HG03175 (cell line): ENCODE measurements around the gene RTN4R.

Experiments
- ATAC-seq: cut with Tn5 transposase; IDR thresholded peaks from one replicate; pipeline ENCODE4 v1.9.1; 2021; ENCODE audit warnings: mild to moderate bottlenecking, moderate library complexity; ENCODE audit not compliant: unreplicated experiment

Gene RTN4R

GRCh38 chr22:20204806-20205205 lies 63.3 kb downstream of the RTN4R start:
- ATAC-seq, result no peak

GRCh38 chr22:20204311-20204710 lies 63.8 kb downstream of the RTN4R start:
- no peak for ATAC-seq

- no peak for ATAC-seq
Observed at GRCh38 chr22:20203552-20204201, 64.4 kb downstream of the RTN4R start.

GRCh38 chr22:20203142-20203551 lies 65.0 kb downstream of the RTN4R start:
- ATAC-seq, result no peak

- ATAC-seq, result no peak
Observed at GRCh38 chr22:20201837-20202392, 66.2 kb downstream of the RTN4R start.

GRCh38 chr22:20199906-20200305 lies 68.2 kb downstream of the RTN4R start:
- no peak for ATAC-seq

- ATAC-seq, result no peak
Observed at GRCh38 chr22:20199413-20199842, 68.7 kb downstream of the RTN4R start.

GRCh38 chr22:20198557-20199319 lies 69.4 kb downstream of the RTN4R start:
- no peak for ATAC-seq

- ATAC-seq, result no peak
Observed at GRCh38 chr22:20197407-20198030, 70.6 kb downstream of the RTN4R start.

GRCh38 chr22:20196094-20196842 lies 71.8 kb downstream of the RTN4R start:
- ATAC-seq, result no peak

- ATAC-seq, result no peak
Observed at GRCh38 chr22:20194681-20195593, 73.2 kb downstream of the RTN4R start.

- no peak for ATAC-seq
Observed at GRCh38 chr22:20193761-20194494, 74.2 kb downstream of the RTN4R start.

- ATAC-seq, result no peak
Observed at GRCh38 chr22:20192972-20193760, 75.0 kb downstream of the RTN4R start.

GRCh38 chr22:20192293-20192971 lies 75.7 kb downstream of the RTN4R start:
- ATAC-seq, result no peak

GRCh38 chr22:20191803-20192202 lies 76.3 kb downstream of the RTN4R start:
- ATAC-seq, result no peak
